ENCODE results near the gene LAMA3. TPM values are rescaled to one million over a fixed set of nuclear protein-coding genes. Genes with fewer than 3 reads are reported as not detected.

The LAMA3 gene
- total RNA-seq, 2 donors from 2014 or later = 9.3 to 21.1 TPM

GRCh38 chr18:23683671-23684070, 5.6 kb upstream of the LAMA3 start:
- no peak overlapping the region for H3K27ac ChIP-seq
- DNase-seq (no peak), ATAC-seq (no peak)
- no peak overlapping the region for H3K4me3 ChIP-seq
- no peaks in the 10 kb centered on the region for H3K27me3 ChIP-seq
- no peaks in the 10 kb centered on the region for H3K9me3 ChIP-seq
- TF ChIP-seq CTCF (IDR thresholded peaks at IDR 0.05) = no peak
- no peak for TF ChIP-seq POLR2A (IDR thresholded peaks at IDR 0.05)
- no peaks in the 10 kb centered on the region for H3K36me3 ChIP-seq (replicated peaks in 1 of 2; ENCODE audit: insufficient read depth in 1 of 2, low read depth in 2 of 2)
- intact Hi-C loops (cut with DNase I) = no loop called here
- 48 to 65% methylated on average over 3 of the region's 3 CpGs for WGBS, 2 donors
- peaks cover 2% of the 10 kb centered on the region for H3K4me1 ChIP-seq

GRCh38 chr18:23684515-23685197, 4.6 kb upstream of the LAMA3 start:
- intact Hi-C loops (cut with DNase I) = no loop called here
- DNase-seq = no peak
- no peak for ATAC-seq
- 13 to 14% methylated on average over 5 of the region's 5 CpGs for WGBS, 2 donors
- Histone ChIP-seq H3K9me3 (no peaks in the 10 kb centered on the region), H3K4me1 (peaks cover 10% of the 10 kb centered on the region), H3K27me3 (no peaks in the 10 kb centered on the region), H3K27ac (no peak overlapping the region), H3K4me3 (no peak overlapping the region), H3K36me3 (replicated peaks in 1 of 2; ENCODE audit: insufficient read depth in 1 of 2, low read depth in 2 of 2) (no peaks in the 10 kb centered on the region)
- TF ChIP-seq POLR2A (IDR thresholded peaks at IDR 0.05) (no peak), CTCF (IDR thresholded peaks at IDR 0.05) (no peak)

GRCh38 chr18:23688528-23688927, 725 bp upstream of the LAMA3 start:
- TF ChIP-seq POLR2A (IDR thresholded peaks at IDR 0.05) = no peak
- WGBS, 2 donors = 42 to 45% methylated on average over 5 of the region's 5 CpGs
- H3K27me3 ChIP-seq = no peaks in the 10 kb centered on the region
- no peak overlapping the region for H3K27ac ChIP-seq
- no peak for DNase-seq
- intact Hi-C loops (cut with DNase I) = no loop called here
- no peaks in the 10 kb centered on the region for H3K36me3 ChIP-seq (replicated peaks in 1 of 2; ENCODE audit: insufficient read depth in 1 of 2, low read depth in 2 of 2)
- H3K4me3 ChIP-seq = no peak overlapping the region
- no peak for ATAC-seq
- no peaks in the 10 kb centered on the region for H3K9me3 ChIP-seq
- H3K4me1 ChIP-seq = peaks cover 18% of the 10 kb centered on the region

GRCh38 chr18:23689616-23690504, 607 bp downstream of the LAMA3 start:
- H3K36me3 ChIP-seq (replicated peaks in 1 of 2; ENCODE audit: insufficient read depth in 1 of 2, low read depth in 2 of 2) = no peaks in the 10 kb centered on the region
- peak overlapping the region in 2 of 4 donors; percentile 3 to 16 for H3K27ac ChIP-seq
- TF ChIP-seq POLR2A (IDR thresholded peaks at IDR 0.05) = peak in 1 of 3 donors; percentile 18
- no peak for TF ChIP-seq CTCF (IDR thresholded peaks at IDR 0.05)
- peaks cover 18% of the 10 kb centered on the region for H3K4me1 ChIP-seq
- no peaks in the 10 kb centered on the region for H3K9me3 ChIP-seq
- 6 to 11% methylated on average over 10 to 65 of the region's 85 CpGs for WGBS, 2 donors
- H3K27me3 ChIP-seq = no peaks in the 10 kb centered on the region
- peak in 3 of 4 donors; percentile 22 to 43 (median 23) for DNase-seq
- intact Hi-C loops (cut with DNase I) = no loop called here
- peak; percentile 62 for ATAC-seq
- H3K4me3 ChIP-seq = peak overlapping the region; percentile 41 to 51

- WGBS, 2 donors = 73 to 83% methylated on average over 21 of the region's 21 CpGs
- Histone ChIP-seq H3K36me3 (replicated peaks in 1 of 2; ENCODE audit: insufficient read depth in 1 of 2, low read depth in 2 of 2) (no peaks in the 10 kb centered on the region), H3K4me1 (peaks cover 18% of the 10 kb centered on the region), H3K9me3 (no peaks in the 10 kb centered on the region), H3K27ac (no peak overlapping the region), H3K4me3 (no peak overlapping the region), H3K27me3 (no peaks in the 10 kb centered on the region)
- TF ChIP-seq CTCF (IDR thresholded peaks at IDR 0.05) (no peak), POLR2A (IDR thresholded peaks at IDR 0.05) (no peak)
- peak in 1 of 4 donors; percentile 8 for DNase-seq
- intact Hi-C loops (cut with DNase I) = no loop called here
- ATAC-seq = no peak
Measured at GRCh38 chr18:23690505-23691068, 1.3 kb downstream of the LAMA3 start.
